A673 (cell line): ENCODE measurements around the gene KCNIP1. TPM values are rescaled to one million over a fixed set of nuclear protein-coding genes. Genes with fewer than 3 reads are reported as not detected.

Experiments
- BruUV-seq: library from RNA; stranded (reverse); fragments of 400-500 nt; replicated peaks from 2 replicates; lab custom pipeline; 2021; lab: Mats Ljungman, UMichigan
- CTCF ChIA-PET: fragments of 300-600 bp; sonication (Branson Sonifier 250); formaldehyde crosslinking; loops from one replicate; lab custom pipeline; 2022; ENCODE audit warnings: antibody characterized with exemption; lab: Charles Lee
- POLR2A ChIA-PET: fragments of 300-600 bp; sonication (Branson Sonifier 250); formaldehyde crosslinking; loops from one replicate; lab custom pipeline; 2022; ENCODE audit warnings: antibody characterized with exemption; ENCODE audit not compliant: low non-redundant PET; lab: Charles Lee
- DNase-seq: peaks from one replicate; pipeline ENCODE4 v3.0.0-alpha.2; 2015; ENCODE audit warnings: low spot score
- H3K27ac ChIP-seq: fragments of 200-600 bp; sonication (generic); 2 replicates; pipeline ENCODE4 v1.5.1; 2016; ENCODE audit warnings: mixed run types, low read depth, mild to moderate bottlenecking, mixed read lengths, antibody characterized with exemption, low read length; ENCODE audit not compliant: poor library complexity, severe bottlenecking
- H3K27me3 ChIP-seq: fragments of 200-600 bp; sonication (generic); replicated peaks from 2 replicates; pipeline ENCODE4 v1.6.1; 2017; ENCODE audit warnings: mixed run types, low read depth, mild to moderate bottlenecking, mixed read lengths, antibody characterized with exemption, low read length; ENCODE audit not compliant: insufficient read depth, poor library complexity
- H3K36me3 ChIP-seq: fragments of 200-600 bp; sonication (generic); 2 replicates; pipeline ENCODE4 v1.6.1; 2016; ENCODE audit warnings: mixed run types, mild to moderate bottlenecking, mixed read lengths, antibody characterized with exemption, low read length; ENCODE audit not compliant: insufficient read depth, poor library complexity, severe bottlenecking
- H3K4me1 ChIP-seq: fragments of 200-600 bp; sonication (generic); 2 replicates; pipeline ENCODE4 v1.6.1; 2017; ENCODE audit warnings: mixed run types, mild to moderate bottlenecking, mixed read lengths, antibody characterized with exemption, low read length; ENCODE audit not compliant: insufficient read depth, poor library complexity, severe bottlenecking
- H3K4me3 ChIP-seq: fragments of 200-600 bp; sonication (generic); 2 replicates; pipeline ENCODE4 v1.5.1; 2016; ENCODE audit warnings: low read depth, mixed run types, mild to moderate bottlenecking, mixed read lengths, low read length; ENCODE audit not compliant: poor library complexity, severe bottlenecking
- H3K9me3 ChIP-seq: fragments of 200-600 bp; sonication (generic); 2 replicates; pipeline ENCODE4 v1.6.1; 2016; ENCODE audit warnings: mixed run types, low read depth, mild to moderate bottlenecking, mixed read lengths, antibody characterized with exemption, low read length; ENCODE audit not compliant: poor library complexity, severe bottlenecking
- EZH2 ChIP-seq: fragments of 200-600 bp; sonication (generic); IDR thresholded peaks from 2 replicates; pipeline ENCODE4 v1.6.1; 2017; ENCODE audit warnings: borderline replicate concordance, low read depth, mild to moderate bottlenecking, mixed read lengths, antibody characterized with exemption, low read length; ENCODE audit not compliant: poor library complexity, severe bottlenecking
- intact Hi-C: fragments of 100-400 bp; cut with micrococcal nuclease; formaldehyde crosslinking; loops from one replicate; pipeline ENCODE4 v1.10.0; 2022; ENCODE audit not compliant: unreplicated experiment
- total RNA-seq: library from RNA; stranded (reverse); gene quantifications from 2 replicates; pipeline ENCODE4 v1.2.3, GENCODE V29; 2021
- TF ChIP-seq, protein P1 (sequence below): fragments of 300-800, 200-600 bp; sonication (generic); conservative IDR thresholded peaks from 2 replicates; pipeline ENCODE4 v1.5.1; 2017; ENCODE audit warnings: low read depth, mild to moderate bottlenecking, antibody characterized with exemption, low read length, moderate library complexity, mixed read lengths

Gene KCNIP1
- total RNA-seq, 1 experiment from 2014 or later: 3.7 TPM

DNA sequence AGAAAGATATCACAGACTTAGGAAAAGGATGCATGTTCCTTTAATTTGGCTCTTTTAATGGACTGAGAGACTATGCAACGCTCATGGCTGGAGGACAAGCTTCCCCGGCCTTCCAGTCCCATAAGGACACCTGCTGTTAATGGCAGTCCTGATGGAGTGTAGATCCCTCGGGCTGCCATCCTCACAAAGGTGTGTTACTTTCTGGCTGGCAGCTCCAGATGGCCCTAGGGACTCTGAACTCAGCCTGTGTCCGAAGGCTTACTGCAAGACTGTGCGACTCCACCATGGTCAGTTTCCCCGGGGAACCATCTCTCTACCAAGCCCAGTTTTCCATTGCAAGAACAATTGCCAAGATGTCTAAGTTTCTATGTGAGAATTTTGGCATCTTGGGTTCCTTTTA is 25.5 kb upstream of the KCNIP1 start:
- intact Hi-C loops: no loop called here
- Histone ChIP-seq H3K4me1 (no peaks in the 10 kb centered on the region), H3K36me3 (no peaks in the 10 kb centered on the region), H3K27ac (no peak overlapping the region), H3K4me3 (no peak overlapping the region), H3K27me3 (no peaks in the 10 kb centered on the region), H3K9me3 (no peaks in the 10 kb centered on the region)
- POLR2A ChIA-PET: no interaction called here
- no peak for DNase-seq
- BruUV-seq: no TSS peak
- CTCF ChIA-PET: no interaction called here
- TF ChIP-seq, protein P1, sequence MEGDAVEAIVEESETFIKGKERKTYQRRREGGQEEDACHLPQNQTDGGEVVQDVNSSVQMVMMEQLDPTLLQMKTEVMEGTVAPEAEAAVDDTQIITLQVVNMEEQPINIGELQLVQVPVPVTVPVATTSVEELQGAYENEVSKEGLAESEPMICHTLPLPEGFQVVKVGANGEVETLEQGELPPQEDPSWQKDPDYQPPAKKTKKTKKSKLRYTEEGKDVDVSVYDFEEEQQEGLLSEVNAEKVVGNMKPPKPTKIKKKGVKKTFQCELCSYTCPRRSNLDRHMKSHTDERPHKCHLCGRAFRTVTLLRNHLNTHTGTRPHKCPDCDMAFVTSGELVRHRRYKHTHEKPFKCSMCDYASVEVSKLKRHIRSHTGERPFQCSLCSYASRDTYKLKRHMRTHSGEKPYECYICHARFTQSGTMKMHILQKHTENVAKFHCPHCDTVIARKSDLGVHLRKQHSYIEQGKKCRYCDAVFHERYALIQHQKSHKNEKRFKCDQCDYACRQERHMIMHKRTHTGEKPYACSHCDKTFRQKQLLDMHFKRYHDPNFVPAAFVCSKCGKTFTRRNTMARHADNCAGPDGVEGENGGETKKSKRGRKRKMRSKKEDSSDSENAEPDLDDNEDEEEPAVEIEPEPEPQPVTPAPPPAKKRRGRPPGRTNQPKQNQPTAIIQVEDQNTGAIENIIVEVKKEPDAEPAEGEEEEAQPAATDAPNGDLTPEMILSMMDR: no peak
- TF ChIP-seq EZH2: no peak

DNA sequence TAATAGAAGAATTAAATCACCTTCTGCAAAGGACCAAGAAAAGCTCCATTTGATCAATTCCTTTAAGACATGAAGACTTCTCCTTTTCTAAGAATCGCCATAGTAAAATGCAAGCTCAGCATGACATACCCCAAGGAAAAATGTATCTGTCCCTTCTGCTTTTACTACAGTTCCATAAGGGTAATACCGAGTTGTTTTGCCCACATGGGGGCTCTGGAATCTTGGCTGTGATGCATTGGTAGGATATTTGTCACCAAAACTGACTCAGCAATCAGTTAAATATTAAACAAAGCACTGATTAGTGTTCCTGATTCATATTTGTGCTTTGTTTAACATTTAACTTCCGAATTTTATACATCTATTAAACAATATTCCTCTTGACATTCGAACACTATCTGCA is 24.3 kb upstream of the KCNIP1 start:
- no peak overlapping the region for H3K4me3 ChIP-seq
- ChIA-PET POLR2A (no interaction called here), CTCF (no interaction called here)
- no peaks in the 10 kb centered on the region for H3K4me1 ChIP-seq
- H3K27ac ChIP-seq: no peak overlapping the region
- no peaks in the 10 kb centered on the region for H3K36me3 ChIP-seq
- H3K9me3 ChIP-seq: no peaks in the 10 kb centered on the region
- intact Hi-C loops: no loop called here
- BruUV-seq: no TSS peak
- no peaks in the 10 kb centered on the region for H3K27me3 ChIP-seq
- TF ChIP-seq EZH2: no peak
- TF ChIP-seq, protein P1: no peak
- DNase-seq: peak; percentile 28

DNA sequence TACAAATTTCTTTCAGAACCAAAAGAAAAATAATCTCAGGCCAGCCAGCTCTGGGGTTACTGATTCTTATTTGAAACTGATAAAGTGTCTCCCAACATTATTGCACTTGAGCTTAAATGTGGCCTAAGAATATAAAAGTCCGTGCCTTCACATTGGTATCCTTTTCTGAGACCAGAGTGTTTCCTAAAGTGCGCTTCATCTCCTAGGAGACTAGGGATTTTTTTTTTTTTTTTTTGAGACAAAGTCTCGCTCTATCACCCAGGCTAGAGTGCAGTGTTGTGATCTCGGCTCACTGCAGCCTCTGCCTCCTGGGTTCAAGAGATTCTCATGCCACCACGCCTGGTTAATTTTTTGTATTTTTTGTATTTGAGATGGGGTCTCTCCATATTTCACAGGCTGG is 23.6 kb upstream of the KCNIP1 start:
- intact Hi-C loops: no loop called here
- CTCF ChIA-PET: interaction anchor here (0.6 kb wide), 1 partner anchor 386 kb away, joined by 16 read pairs; no protein-coding TSS in a partner anchor
- BruUV-seq: no TSS peak
- H3K4me3 ChIP-seq: no peak overlapping the region
- no peaks in the 10 kb centered on the region for H3K27me3 ChIP-seq
- H3K27ac ChIP-seq: no peak overlapping the region
- no peak for TF ChIP-seq EZH2
- TF ChIP-seq, protein P1: no peak
- H3K4me1 ChIP-seq: no peaks in the 10 kb centered on the region
- DNase-seq: no peak
- H3K36me3 ChIP-seq: no peaks in the 10 kb centered on the region
- H3K9me3 ChIP-seq: no peaks in the 10 kb centered on the region
- POLR2A ChIA-PET: no interaction called here
